HepG2 (cell line): ENCODE measurements around the gene TRERF1. TPM values are rescaled to one million over a fixed set of nuclear protein-coding genes. Genes with fewer than 3 reads are reported as not detected.

Source experiments
- ATAC-seq: fragments of 200-7000 bp; cut with Tn5 transposase; 3 replicates; pipeline ENCODE4 v1.9.1; 2020; ENCODE audit warnings: mild to moderate bottlenecking, moderate library complexity
- BruUV-seq: library from RNA; stranded (reverse); fragments of 400-500 nt; replicated peaks from 2 replicates; lab custom pipeline; 2021; lab: Mats Ljungman, UMichigan
- CTCF ChIA-PET: fragments of 300-600 bp; formaldehyde crosslinking; extraction: SDS; loops from one replicate; lab custom pipeline; 2021; ENCODE audit warnings: low total read pairs, inconsistent platforms, low intra/inter-chr PET ratio; lab: Yijun Ruan, JAX
- POLR2A ChIA-PET: fragments of 350-600 bp; sonication (Branson Sonifier 250); formaldehyde crosslinking; loops from one replicate; lab custom pipeline; 2020; ENCODE audit warnings: antibody characterized with exemption, inconsistent platforms; lab: Yijun Ruan, JAX
- DNase-seq: peaks from one replicate; pipeline ENCODE4 v3.0.0-alpha.2; 2015; ENCODE audit warnings: low spot score
- FAIRE-seq: peaks from 3 replicates; lab custom pipeline; 2011; peaks lifted over from hg19 to GRCh38; lab: Jason Lieb, UNC
- H2AFZ ChIP-seq: one replicate; pipeline ENCODE4 v1.6.1; 2011; ENCODE audit warnings: low read length, inconsistent platforms
- H3K27ac ChIP-seq: fragments of 300-600 bp; 3 replicates; pipeline ENCODE4 v1.8.0; 2011; ENCODE audit warnings: mixed run types, mild to moderate bottlenecking, mixed read lengths, low read length, inconsistent platforms; ENCODE audit not compliant: insufficient read depth; ENCODE audit errors: extremely low read length
- H3K27me3 ChIP-seq, 2 experiments: fragments of 200-600 bp in 1 of 2; 2 replicates in 1 of 2; 3 replicates in 1 of 2; pipeline versions ENCODE4 v1.6.0 to v1.8.0; 2011; ENCODE audit warnings: low read length in 2 of 2, mild to moderate bottlenecking in 2 of 2, moderate library complexity in 2 of 2, inconsistent platforms in 1 of 2; ENCODE audit not compliant: insufficient read depth in 2 of 2, control insufficient read depth in 1 of 2
- H3K36me3 ChIP-seq, 2 experiments: fragments of 200-600 bp in 1 of 2; replicated peaks in 1 of 2; 2 replicates in 1 of 2; 3 replicates in 1 of 2; pipeline versions ENCODE4 v1.5.1 to v1.8.0; 2011; ENCODE audit warnings: low read length in 2 of 2, inconsistent platforms in 1 of 2; ENCODE audit not compliant: insufficient read depth in 2 of 2, control insufficient read depth in 1 of 2
- H3K4me1 ChIP-seq: 2 replicates; pipeline ENCODE4 v1.5.1; 2012; ENCODE audit warnings: low read length, inconsistent platforms; ENCODE audit not compliant: insufficient read depth
- H3K4me2 ChIP-seq: 2 replicates; pipeline ENCODE4 v1.6.0; 2011; ENCODE audit warnings: low read depth, low read length, inconsistent platforms
- H3K4me3 ChIP-seq, 3 experiments: fragments of 200-600 bp in 1 of 3; sonication (generic), shearing (Covaris generic) in 1 of 3; replicated peaks in 1 of 3; 2 replicates each; pipeline ENCODE4 v1.5.1; 2011 to 2016; ENCODE audit warnings: low read length in 3 of 3, inconsistent platforms in 2 of 3, low read depth in 2 of 3, mild to moderate bottlenecking in 2 of 3, control low read depth in 1 of 3, mixed read lengths in 1 of 3; ENCODE audit not compliant: insufficient read depth in 1 of 3
- H3K79me2 ChIP-seq: one replicate; pipeline ENCODE4 v1.6.1; 2011; ENCODE audit warnings: low read length, inconsistent platforms; ENCODE audit not compliant: insufficient read depth
- H3K9ac ChIP-seq: 2 replicates; pipeline ENCODE4 v1.6.0; 2011; ENCODE audit warnings: mild to moderate bottlenecking, low read depth, low read length, inconsistent platforms; ENCODE audit not compliant: insufficient read depth
- H3K9me3 ChIP-seq: 2 replicates; pipeline ENCODE4 v1.5.1; 2012; ENCODE audit warnings: mild to moderate bottlenecking, low read length
- H4K20me1 ChIP-seq: 2 replicates; pipeline ENCODE4 v1.6.0; 2011; ENCODE audit warnings: inconsistent platforms, mild to moderate bottlenecking, low read length, moderate library complexity; ENCODE audit not compliant: insufficient read depth
- ATF7 ChIP-seq, 2 experiments: fragments of 450-650 bp in 1 of 2; sonication (generic) in 1 of 2; formaldehyde crosslinking in 1 of 2; IDR thresholded peaks; 2 replicates each; pipeline versions ENCODE4 v1.4.0 to v1.6.1; 2016 to 2020; ENCODE audit warnings: antibody characterized with exemption in 1 of 2, mild to moderate bottlenecking in 1 of 2, missing genetic modification reagents in 1 of 2
- NR3C1 ChIP-seq: sonication (generic); formaldehyde crosslinking; IDR thresholded peaks from 2 replicates; pipeline ENCODE4 v1.4.0; 2020; ENCODE audit warnings: missing genetic modification reagents
- ZNF317 ChIP-seq: sonication (generic); formaldehyde crosslinking; IDR thresholded peaks from 2 replicates; pipeline ENCODE4 v1.5.0; 2020; ENCODE audit warnings: mild to moderate bottlenecking, missing genetic modification reagents
- ZNF775 ChIP-seq: sonication (generic); formaldehyde crosslinking; IDR thresholded peaks from 2 replicates; pipeline ENCODE4 v1.4.0; 2020; ENCODE audit warnings: missing genetic modification reagents, mild to moderate bottlenecking, moderate library complexity, borderline replicate concordance
- ZNF83 ChIP-seq: sonication (generic); formaldehyde crosslinking; IDR thresholded peaks from 2 replicates; pipeline ENCODE4 v1.4.0; 2020; ENCODE audit warnings: missing genetic modification reagents, mild to moderate bottlenecking, borderline replicate concordance
- WGBS: methylation state at CpG from one replicate; pipeline ENCODE4 v1.1.6; 2017; ENCODE audit warnings: low lambda C conversion rate; 5-methylcytosine and 5-hydroxymethylcytosine counted together
- in situ Hi-C: cut with HindIII; loops from 2 replicates; pipeline ENCODE4 v1.10.0; 2017; ENCODE audit warnings: low pct_unique_long_range_greater_than_20kb; ENCODE audit not compliant: extremely low pct_ligation_motif_present
- intact Hi-C: fragments of 100-400 bp; cut with micrococcal nuclease; formaldehyde crosslinking; loops from one replicate; pipeline ENCODE4 v1.10.0; 2022; ENCODE audit not compliant: unreplicated experiment
- polyA plus RNA-seq, 8 experiments: library from polyadenylated mRNA; depleted of rRNA in 3 of 8; stranded (reverse) in 7 of 8; unstranded in 1 of 8; fragments of >200 nt; fragmentation: Illumina TruSeq in 4 of 8; extraction: Trizol in 4 of 8; gene quantifications; 2 replicates each; pipeline versions ENCODE4 v1.2.1 to v1.2.3, GENCODE V29; 2011 to 2016; ENCODE audit warnings: low read depth in 4 of 8, missing spikeins in 1 of 8, mixed read lengths in 1 of 8; ENCODE audit not compliant: insufficient read depth in 1 of 8
- total RNA-seq, 5 experiments: library from RNA; depleted of rRNA; stranded (reverse); fragments of >200 nt; fragmentation: Illumina TruSeq; extraction: Trizol; gene quantifications; 2 replicates each; pipeline ENCODE4 v1.2.3, GENCODE V29; 2016; ENCODE audit warnings: low read depth in 1 of 5

Gene TRERF1
- total and polyA plus RNA-seq, 2 of the 13 experiments (the other 11 are each of a cell fraction or from before 2014, with no cell fraction given) = 0.02 TPM; not detected in 1

DNA sequence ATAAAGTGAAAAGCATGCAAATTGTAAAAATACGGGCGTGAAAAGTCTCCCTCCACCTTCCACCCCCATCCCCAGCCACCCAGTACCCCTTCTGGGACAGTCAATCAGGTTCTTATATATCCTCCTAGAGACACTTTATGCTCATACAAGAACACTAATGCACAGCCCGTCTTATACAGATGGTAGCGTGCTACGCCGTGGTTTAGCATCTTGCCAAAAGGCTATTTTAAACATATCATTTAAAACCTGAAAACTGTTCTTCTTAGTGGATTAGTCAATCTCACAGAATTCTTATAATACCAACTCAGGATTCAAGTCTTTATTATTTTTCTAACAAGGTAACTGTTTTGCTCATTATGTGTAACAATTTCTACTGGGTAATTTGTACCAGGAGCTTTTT lies 176.8 kb downstream of the TRERF1 start:
- in situ Hi-C loops = no loop called here
- Histone ChIP-seq H3K4me1 (peaks cover 19% of the 10 kb centered on the region), H3K36me3 (no peaks in the 10 kb centered on the region), H2AFZ (no peak overlapping the region), H3K27me3 (peaks cover 2 to 11% of the 10 kb centered on the region in 2 experiments; a peak in 4 of 5 replicates), H3K9me3 (no peaks in the 10 kb centered on the region), H3K79me2 (no peaks in the 10 kb centered on the region), H3K27ac (no peak overlapping the region), H4K20me1 (no peaks in the 10 kb centered on the region), H3K4me3 (no peak overlapping the region), H3K4me2 (no peak overlapping the region), H3K9ac (no peak overlapping the region)
- 71% methylated on average over 6 of the region's 6 CpGs for WGBS
- DNase-seq = no peak
- FAIRE-seq = no peak
- CTCF ChIA-PET = no interaction called here
- BruUV-seq = no TSS peak
- no peak for TF ChIP-seq ZNF83
- TF ChIP-seq NR3C1 (CRISPR knock-in tag) = no peak
- TF ChIP-seq ZNF317 (CRISPR knock-in tag) = no peak
- TF ChIP-seq, all 625 proteins: peak for 0
- no peak for ATAC-seq
- intact Hi-C loops = no loop called here
- POLR2A ChIA-PET = no interaction called here

DNA sequence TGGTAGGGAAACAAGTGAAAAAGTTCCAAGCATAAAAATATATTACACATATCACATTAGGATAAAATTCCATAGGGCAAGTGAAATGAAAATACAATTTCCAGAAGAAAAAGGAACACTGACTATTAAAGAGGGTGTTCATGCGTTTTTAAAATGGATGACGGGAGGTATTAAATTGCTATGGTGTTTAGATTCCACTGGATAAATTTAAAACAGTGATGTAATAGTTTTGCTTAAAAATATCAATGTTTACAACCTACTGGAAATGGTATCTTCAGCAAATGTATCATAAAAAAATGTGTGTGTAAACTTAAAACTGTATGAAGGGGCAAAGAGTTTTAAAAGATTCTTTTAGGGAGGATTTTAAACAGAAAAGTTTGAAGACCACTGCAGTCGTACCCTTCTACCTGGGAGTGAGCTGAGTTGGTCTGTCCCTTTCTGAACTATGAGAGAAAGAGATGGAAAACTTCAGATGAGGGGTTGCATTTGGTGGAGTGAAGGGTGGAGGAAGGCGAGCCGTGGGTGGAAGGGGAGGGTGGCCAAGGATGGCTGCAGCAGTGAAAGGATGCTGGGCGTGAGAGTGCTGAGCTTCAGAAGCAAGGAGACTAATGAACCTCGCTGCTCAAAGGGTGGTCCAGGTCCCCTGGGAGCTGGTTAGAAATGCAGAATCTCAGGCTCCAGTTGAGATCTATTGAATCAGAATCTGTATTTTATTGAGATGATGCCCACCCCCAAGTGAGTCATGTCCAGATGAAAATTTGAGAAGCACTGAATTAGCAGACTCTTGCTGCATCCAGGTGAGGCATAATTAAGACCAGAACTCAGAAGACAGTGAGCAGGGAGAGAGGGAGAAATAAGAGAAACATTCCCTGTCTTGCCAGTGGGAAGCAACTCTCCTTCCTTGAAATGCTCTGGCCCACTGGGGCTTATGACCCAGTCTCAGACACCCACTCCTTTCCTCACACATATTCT lies 179.6 kb downstream of the TRERF1 start:
- BruUV-seq = no TSS peak
- no peaks in the 10 kb centered on the region for H3K9me3 ChIP-seq
- H3K4me2 ChIP-seq = no peak overlapping the region
- H3K36me3 ChIP-seq = no peaks in the 10 kb centered on the region
- in situ Hi-C loops (no loop called here), intact Hi-C loops (no loop called here)
- POLR2A ChIA-PET = no interaction called here
- FAIRE-seq (no peak), ATAC-seq (no peak), DNase-seq (no peak)
- no peaks in the 10 kb centered on the region for H3K79me2 ChIP-seq
- peaks cover 9% of the 10 kb centered on the region for H3K4me1 ChIP-seq
- H3K4me3 ChIP-seq = no peak overlapping the region
- CTCF ChIA-PET = no interaction called here
- peaks cover 2 to 11% of the 10 kb centered on the region in 2 experiments; a peak in 3 of 5 replicates for H3K27me3 ChIP-seq
- no peaks in the 10 kb centered on the region for H4K20me1 ChIP-seq
- H2AFZ ChIP-seq = no peak overlapping the region
- no peak overlapping the region for H3K27ac ChIP-seq
- TF ChIP-seq ATF7 (IDR thresholded peaks at IDR 0.05) (0 out of 2 replicates have a peak, but pooled peaks have one; percentile 10), ATF7 (CRISPR knock-in tag; IDR thresholded peaks at IDR 0.05) (no peak), ZNF775 (CRISPR knock-in tag) (no peak)
- 24% methylated on average over 7 of the region's 7 CpGs for WGBS
- H3K9ac ChIP-seq = no peak overlapping the region
